Stomach (tissue), 4 donors: ENCODE results near the gene OR4C5.
"Not testable (repeated sequence)": the region's sequence is repeated elsewhere in the genome, so short reads cannot be mapped to it uniquely, and the experiment has no call there.

ENCODE experiments used
- EP300 ChIP-seq: sonication (generic); formaldehyde crosslinking; IDR thresholded peaks from one replicate; pipeline ENCODE4 v1.6.1; 2017; ENCODE audit warnings: antibody characterized with exemption
- TF ChIP-seq, protein P1 (sequence below), 7 experiments: fragments of 450-650 bp in 4 of 7; fragments of 200-600 bp in 3 of 7; sonication (generic) in 3 of 7; IDR thresholded peaks; one replicate each; pipeline ENCODE4 v1.5.1; 2016 to 2019; ENCODE audit warnings: antibody characterized with exemption in 7 of 7, control low read depth in 2 of 7, mild to moderate bottlenecking in 1 of 7

DNA sequence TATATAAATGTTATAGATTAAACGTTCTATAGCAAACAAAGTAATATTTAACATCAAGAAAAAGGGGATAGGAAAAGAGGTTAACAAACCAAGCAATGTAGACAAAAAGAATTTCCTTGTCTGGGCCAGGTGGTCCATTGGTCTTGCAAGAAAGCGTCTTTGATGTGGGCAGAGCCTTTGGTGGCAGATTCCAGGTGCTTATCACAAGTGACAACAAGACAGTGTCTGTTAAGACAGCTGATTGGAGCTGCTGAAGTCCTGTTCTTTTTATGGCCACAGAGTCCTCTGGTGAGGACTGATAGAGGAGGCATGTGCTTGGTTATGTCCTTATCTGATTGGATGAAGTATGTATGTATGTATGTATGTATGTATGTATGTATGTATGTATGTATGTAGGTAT, 5.0 kb downstream of the OR4C5 start:
- TF ChIP-seq, protein P1, sequence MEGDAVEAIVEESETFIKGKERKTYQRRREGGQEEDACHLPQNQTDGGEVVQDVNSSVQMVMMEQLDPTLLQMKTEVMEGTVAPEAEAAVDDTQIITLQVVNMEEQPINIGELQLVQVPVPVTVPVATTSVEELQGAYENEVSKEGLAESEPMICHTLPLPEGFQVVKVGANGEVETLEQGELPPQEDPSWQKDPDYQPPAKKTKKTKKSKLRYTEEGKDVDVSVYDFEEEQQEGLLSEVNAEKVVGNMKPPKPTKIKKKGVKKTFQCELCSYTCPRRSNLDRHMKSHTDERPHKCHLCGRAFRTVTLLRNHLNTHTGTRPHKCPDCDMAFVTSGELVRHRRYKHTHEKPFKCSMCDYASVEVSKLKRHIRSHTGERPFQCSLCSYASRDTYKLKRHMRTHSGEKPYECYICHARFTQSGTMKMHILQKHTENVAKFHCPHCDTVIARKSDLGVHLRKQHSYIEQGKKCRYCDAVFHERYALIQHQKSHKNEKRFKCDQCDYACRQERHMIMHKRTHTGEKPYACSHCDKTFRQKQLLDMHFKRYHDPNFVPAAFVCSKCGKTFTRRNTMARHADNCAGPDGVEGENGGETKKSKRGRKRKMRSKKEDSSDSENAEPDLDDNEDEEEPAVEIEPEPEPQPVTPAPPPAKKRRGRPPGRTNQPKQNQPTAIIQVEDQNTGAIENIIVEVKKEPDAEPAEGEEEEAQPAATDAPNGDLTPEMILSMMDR (IDR thresholded peaks at IDR 0.05): not testable (repeated sequence)
- not testable (repeated sequence) for TF ChIP-seq EP300
